Tibial artery (tissue), 4 donors: ENCODE data around the gene TLCD3A.
"Not testable (repeated sequence)": the region's sequence is repeated elsewhere in the genome, so short reads cannot be mapped to it uniquely, and the experiment has no call there.

Experiments used
- DNase-seq, 2 donors: peaks; one replicate each; pipeline ENCODE4 v3.0.0-alpha.2; 2019
- H3K27ac ChIP-seq, 2 donors: fragments of 200-600 bp; sonication (generic) in 1 of 2; 1 replicate in 1 of 2; 2 replicates in 1 of 2; pipeline ENCODE4 v1.5.1; 2018 to 2019; ENCODE audit warnings: mild to moderate bottlenecking in 1 of 2
- H3K27me3 ChIP-seq, 2 donors: fragments of 200-600 bp; sonication (generic) in 1 of 2; one replicate each; pipeline versions ENCODE4 v1.5.1 to v1.6.0; 2016 to 2019
- H3K36me3 ChIP-seq, 3 donors: fragments of 200-600 bp; sonication (generic) in 2 of 3; one replicate each; pipeline ENCODE4 v1.5.1; 2016 to 2019; ENCODE audit warnings: mild to moderate bottlenecking in 2 of 3
- H3K4me1 ChIP-seq, 4 donors: fragments of 200-600 bp; sonication (generic) in 2 of 4; 1 replicate in 3 of 4; 2 replicates in 1 of 4; pipeline ENCODE4 v1.5.1; 2016 to 2019
- H3K4me3 ChIP-seq, 2 donors: fragments of 200-600 bp; sonication (generic) in 1 of 2; 1 replicate in 1 of 2; 2 replicates in 1 of 2; pipeline ENCODE4 v1.5.1; 2018 to 2019; ENCODE audit warnings: mild to moderate bottlenecking in 2 of 2
- H3K9me3 ChIP-seq, 3 donors: fragments of 200-600 bp; sonication (generic) in 1 of 3; one replicate each; pipeline ENCODE4 v1.5.1; 2016 to 2019
- intact Hi-C: fragments of 100-400 bp; cut with DNase I; formaldehyde crosslinking; loops from one replicate; pipeline ENCODE4 v1.15.0; 2023; ENCODE audit warnings: low total_unique reads
- TF ChIP-seq, protein P1 (sequence below), 2 experiments: fragments of 200-600 bp in 1 of 2; fragments of 450-650 bp in 1 of 2; IDR thresholded peaks; one replicate each; pipeline ENCODE4 v1.5.1; 2017 to 2019; ENCODE audit warnings: antibody characterized with exemption in 2 of 2, mild to moderate bottlenecking in 1 of 2, moderate library complexity in 1 of 2

Gene TLCD3A

DNA sequence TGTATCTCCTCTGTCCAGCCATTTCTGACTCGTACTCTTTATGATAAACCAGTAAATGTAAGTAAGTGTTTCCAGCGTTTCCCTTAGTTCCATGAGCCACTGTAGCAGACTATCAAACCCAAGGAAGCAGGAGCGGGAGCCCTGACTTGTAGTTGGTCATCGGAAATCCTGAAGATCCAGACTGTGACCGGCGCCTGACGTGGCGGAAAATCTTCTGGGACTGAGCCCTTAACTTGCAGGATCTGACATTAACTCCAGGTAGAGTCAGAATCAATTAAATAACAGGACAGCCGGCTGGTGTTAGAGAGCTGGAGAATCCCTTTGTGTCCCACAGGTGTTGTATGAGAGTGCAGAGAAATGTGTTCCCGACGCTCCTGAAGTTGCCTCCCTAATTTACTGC lies 45.7 kb downstream of the TLCD3A start:
- H3K27ac ChIP-seq: no peak overlapping the region
- intact Hi-C loops: no loop called here
- no peaks in the 10 kb centered on the region for H3K9me3 ChIP-seq
- H3K4me1 ChIP-seq: peaks cover 0 to 14% (median 12%) of the 10 kb centered on the region in 4 donors
- H3K4me3 ChIP-seq: no peak overlapping the region
- peaks cover 30 to 56% (median 54%) of the 10 kb centered on the region in 3 donors for H3K36me3 ChIP-seq
- no peak for DNase-seq
- TF ChIP-seq, protein P1, sequence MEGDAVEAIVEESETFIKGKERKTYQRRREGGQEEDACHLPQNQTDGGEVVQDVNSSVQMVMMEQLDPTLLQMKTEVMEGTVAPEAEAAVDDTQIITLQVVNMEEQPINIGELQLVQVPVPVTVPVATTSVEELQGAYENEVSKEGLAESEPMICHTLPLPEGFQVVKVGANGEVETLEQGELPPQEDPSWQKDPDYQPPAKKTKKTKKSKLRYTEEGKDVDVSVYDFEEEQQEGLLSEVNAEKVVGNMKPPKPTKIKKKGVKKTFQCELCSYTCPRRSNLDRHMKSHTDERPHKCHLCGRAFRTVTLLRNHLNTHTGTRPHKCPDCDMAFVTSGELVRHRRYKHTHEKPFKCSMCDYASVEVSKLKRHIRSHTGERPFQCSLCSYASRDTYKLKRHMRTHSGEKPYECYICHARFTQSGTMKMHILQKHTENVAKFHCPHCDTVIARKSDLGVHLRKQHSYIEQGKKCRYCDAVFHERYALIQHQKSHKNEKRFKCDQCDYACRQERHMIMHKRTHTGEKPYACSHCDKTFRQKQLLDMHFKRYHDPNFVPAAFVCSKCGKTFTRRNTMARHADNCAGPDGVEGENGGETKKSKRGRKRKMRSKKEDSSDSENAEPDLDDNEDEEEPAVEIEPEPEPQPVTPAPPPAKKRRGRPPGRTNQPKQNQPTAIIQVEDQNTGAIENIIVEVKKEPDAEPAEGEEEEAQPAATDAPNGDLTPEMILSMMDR (IDR thresholded peaks at IDR 0.05): no peak
- H3K27me3 ChIP-seq: no peaks in the 10 kb centered on the region

- TF ChIP-seq, protein P1 (IDR thresholded peaks at IDR 0.05): peak in 1 of 2 experiments; percentile 46
- H3K27me3 ChIP-seq: no peaks in the 10 kb centered on the region
- peaks cover 0 to 25% (median 20%) of the 10 kb centered on the region in 4 donors for H3K4me1 ChIP-seq
- intact Hi-C loops: no loop called here
- H3K9me3 ChIP-seq: no peaks in the 10 kb centered on the region
- H3K36me3 ChIP-seq: peaks cover 13 to 28% (median 16%) of the 10 kb centered on the region in 3 donors
- peak; percentile 94 to 95 for DNase-seq
- H3K4me3 ChIP-seq: peak within 1 kb of the TSS; percentile 81 to 92
- peak within 1 kb of the TSS; percentile 85 to 88 for H3K27ac ChIP-seq
Measured at GRCh38 chr17:781805-782731, 49.7 kb downstream of the TLCD3A start, which contains the start of the genes GLOD4 and MRM3. GLOD4 (minus strand) TSS chr17:782280; CDS start chr17:782255, 25 bp downstream. MRM3 (plus strand) TSS chr17:782353; CDS start chr17:782379, 26 bp downstream.

- intact Hi-C loops: no loop called here
- TF ChIP-seq, protein P1 (IDR thresholded peaks at IDR 0.05): no peak
- Histone ChIP-seq H3K4me3 (no peak overlapping the region), H3K27me3 (no peaks in the 10 kb centered on the region), H3K27ac (no peak overlapping the region), H3K4me1 (peaks cover 0 to 25% (median 20%) of the 10 kb centered on the region in 4 donors), H3K9me3 (no peaks in the 10 kb centered on the region), H3K36me3 (peaks cover 16 to 28% (median 18%) of the 10 kb centered on the region in 3 donors)
- DNase-seq: no peak
Measured at GRCh38 chr17:784143-784542, 51.7 kb downstream of the TLCD3A start.

- H3K27ac ChIP-seq, H3K9me3 ChIP-seq, H3K4me3 ChIP-seq, H3K27me3 ChIP-seq, DNase-seq, intact Hi-C loops: not testable (repeated sequence)
- H3K4me1 ChIP-seq: peaks cover 0 to 29% (median 19%) of the 10 kb centered on the region in 4 donors
- peaks cover 26 to 42% (median 30%) of the 10 kb centered on the region in 3 donors for H3K36me3 ChIP-seq
Measured at GRCh38 chr17:785901-786300, 53.5 kb downstream of the TLCD3A start.

GRCh38 chr17:787641-788221 lies 55.3 kb downstream of the TLCD3A start:
- DNase-seq: peak in 1 of 2 donors; percentile 13
- H3K4me1 ChIP-seq: peaks cover 0 to 22% (median 11%) of the 10 kb centered on the region in 4 donors
- H3K36me3 ChIP-seq: peaks cover 33 to 60% (median 47%) of the 10 kb centered on the region in 3 donors
- intact Hi-C loops: no loop called here
- H3K27ac ChIP-seq: no peak overlapping the region
- H3K9me3 ChIP-seq: no peaks in the 10 kb centered on the region
- TF ChIP-seq, protein P1 (IDR thresholded peaks at IDR 0.05): no peak
- no peak overlapping the region for H3K4me3 ChIP-seq
- H3K27me3 ChIP-seq: no peaks in the 10 kb centered on the region
